Fibroblast of lung (primary cell): ENCODE data around the gene TRIB2. TPM values are rescaled to one million over a fixed set of nuclear protein-coding genes. Genes with fewer than 3 reads are reported as not detected.
A peak's percentile ranks its signal among the peaks of the same experiment; 100 is the strongest.

Experiments used
- DNase-seq, 2 donors: peaks; one replicate each; pipeline versions ENCODE4 v3.0.0 to v3.0.0-alpha.2; 2010; ENCODE audit warnings: low read depth in 2 of 2
- H2AFZ ChIP-seq: 2 replicates; pipeline ENCODE4 v1.5.1; 2012; ENCODE audit warnings: low read length, control low read depth, inconsistent platforms
- H3K27ac ChIP-seq: 2 replicates; pipeline ENCODE4 v1.5.1; 2011; ENCODE audit warnings: low read length, control low read depth; ENCODE audit not compliant: insufficient read depth
- H3K27me3 ChIP-seq: 2 replicates; pipeline ENCODE4 v1.5.1; 2011; ENCODE audit warnings: mild to moderate bottlenecking, low read length; ENCODE audit not compliant: control insufficient read depth, insufficient read depth
- H3K36me3 ChIP-seq: 2 replicates; pipeline ENCODE4 v1.5.1; 2011; ENCODE audit warnings: low read length; ENCODE audit not compliant: control insufficient read depth, insufficient read depth
- H3K4me1 ChIP-seq: 2 replicates; pipeline ENCODE4 v1.5.1; 2011; ENCODE audit warnings: low read length; ENCODE audit not compliant: control insufficient read depth, insufficient read depth; ENCODE audit errors: extremely low read depth
- H3K4me2 ChIP-seq: 2 replicates; pipeline ENCODE4 v1.5.1; 2011; ENCODE audit warnings: low read length, control low read depth; ENCODE audit not compliant: insufficient read depth; ENCODE audit errors: extremely low read depth
- H3K4me3 ChIP-seq, 4 experiments: fragments of 200-600 bp in 1 of 4; sonication (generic) in 1 of 4; replicated peaks in 1 of 4; 2 replicates each; pipeline ENCODE4 v1.5.1; 2011 to 2016; ENCODE audit warnings: low read length in 4 of 4, low read depth in 3 of 4, mild to moderate bottlenecking in 3 of 4, control low read depth in 2 of 4, inconsistent platforms in 1 of 4, mixed read lengths in 1 of 4; ENCODE audit not compliant: insufficient read depth in 1 of 4; ENCODE audit errors: control extremely low read depth in 1 of 4
- H3K79me2 ChIP-seq: 2 replicates; pipeline ENCODE4 v1.5.1; 2012; ENCODE audit warnings: mild to moderate bottlenecking, low read length, inconsistent platforms; ENCODE audit not compliant: control insufficient read depth, insufficient read depth
- H3K9ac ChIP-seq: 2 replicates; pipeline ENCODE4 v1.5.1; 2011; ENCODE audit warnings: mild to moderate bottlenecking, low read length, control low read depth; ENCODE audit not compliant: insufficient read depth
- H3K9me3 ChIP-seq: 2 replicates; pipeline ENCODE4 v1.5.1; 2012; ENCODE audit warnings: low read depth, low read length; ENCODE audit not compliant: control insufficient read depth, insufficient read depth
- H4K20me1 ChIP-seq: 2 replicates; pipeline ENCODE4 v1.5.1; 2011; ENCODE audit warnings: low read length; ENCODE audit not compliant: control insufficient read depth, insufficient read depth; ENCODE audit errors: extremely low read depth
- CTCF ChIP-seq, 2 donors: IDR thresholded peaks in 1 of 2; conservative IDR thresholded peaks in 1 of 2; 1 replicate in 1 of 2; 2 replicates in 1 of 2; pipeline ENCODE4 v1.5.1; 2011 to 2012; ENCODE audit warnings: low read length in 2 of 2, control low read depth in 1 of 2, inconsistent platforms in 1 of 2, low read depth in 1 of 2, mild to moderate bottlenecking in 1 of 2
- EZH2 ChIP-seq: IDR thresholded peaks from 2 replicates; pipeline ENCODE4 v1.5.1; 2012; ENCODE audit warnings: low read length, control low read depth, mild to moderate bottlenecking; ENCODE audit errors: missing control alignments
- polyA plus RNA-seq, 2 donors: library from polyadenylated mRNA; depleted of rRNA in 1 of 2; stranded (reverse) in 1 of 2; unstranded in 1 of 2; fragments of >200 nt; gene quantifications; 2 replicates each; pipeline ENCODE4 v1.2.1, GENCODE V29; 2011 to 2012; ENCODE audit warnings: missing spikeins in 1 of 2
- total RNA-seq: library from RNA; depleted of rRNA; stranded (reverse); fragments of >200 nt; gene quantifications from 2 replicates; pipeline ENCODE4 v1.2.1, GENCODE V29; 2014

Gene TRIB2
- total and polyA plus RNA-seq, 2 donors (not counting 1 experiment from before 2014, with no cell fraction given), result 26.1 to 31.0 TPM

GRCh38 chr2:12725233-12726187, 8.8 kb downstream of the TRIB2 start:
- Histone ChIP-seq H3K4me3 (no peak overlapping the region), H3K27me3 (no peaks in the 10 kb centered on the region), H4K20me1 (no peaks in the 10 kb centered on the region), H3K4me2 (peak overlapping the region; percentile 21), H3K9me3 (no peaks in the 10 kb centered on the region), H2AFZ (no peak overlapping the region), H3K9ac (no peak overlapping the region), H3K27ac (peak overlapping the region; percentile 27), H3K79me2 (peaks cover 91% of the 10 kb centered on the region), H3K36me3 (peaks cover 13% of the 10 kb centered on the region), H3K4me1 (peaks cover 18% of the 10 kb centered on the region)
- DNase-seq, result no peak
- TF ChIP-seq EZH2 (no peak), CTCF (conservative IDR thresholded peaks at IDR 0.05 in 1 of 2, IDR thresholded peaks at IDR 0.05 in 1 of 2; ENCODE audit: low read depth in 1 of 2, low read length in 2 of 2) (no peak)

- Histone ChIP-seq H3K36me3 (peaks cover 15% of the 10 kb centered on the region), H4K20me1 (no peaks in the 10 kb centered on the region), H2AFZ (no peak overlapping the region), H3K9me3 (no peaks in the 10 kb centered on the region), H3K79me2 (peaks cover 91% of the 10 kb centered on the region), H3K4me2 (no peak overlapping the region), H3K9ac (no peak overlapping the region), H3K4me3 (no peak overlapping the region), H3K27ac (no peak overlapping the region), H3K4me1 (peaks cover 16% of the 10 kb centered on the region), H3K27me3 (no peaks in the 10 kb centered on the region)
- no peak for DNase-seq
- TF ChIP-seq EZH2, result no peak
- no peak for TF ChIP-seq CTCF (conservative IDR thresholded peaks at IDR 0.05 in 1 of 2, IDR thresholded peaks at IDR 0.05 in 1 of 2; ENCODE audit: low read depth in 1 of 2, low read length in 2 of 2)
Observed at GRCh38 chr2:12726271-12726670, 9.5 kb downstream of the TRIB2 start.

GRCh38 chr2:12727065-12727464, 10.3 kb downstream of the TRIB2 start:
- Histone ChIP-seq H3K27ac (peak overlapping the region; percentile 16), H3K79me2 (peaks cover 90% of the 10 kb centered on the region), H3K27me3 (no peaks in the 10 kb centered on the region), H3K4me2 (no peak overlapping the region), H3K4me1 (peaks cover 17% of the 10 kb centered on the region), H3K4me3 (no peak overlapping the region), H4K20me1 (no peaks in the 10 kb centered on the region), H3K9me3 (no peaks in the 10 kb centered on the region), H2AFZ (no peak overlapping the region), H3K36me3 (peaks cover 17% of the 10 kb centered on the region), H3K9ac (no peak overlapping the region)
- no peak for TF ChIP-seq EZH2
- no peak for TF ChIP-seq CTCF (conservative IDR thresholded peaks at IDR 0.05 in 1 of 2, IDR thresholded peaks at IDR 0.05 in 1 of 2; ENCODE audit: low read depth in 1 of 2, low read length in 2 of 2)
- peak in 1 of 2 donors; percentile 92 for DNase-seq
